MCF 10A (cell line): ENCODE data around the gene NFIL3. TPM values are rescaled to one million over a fixed set of nuclear protein-coding genes. Genes with fewer than 3 reads are reported as not detected.

Experiments
- BruUV-seq: library from RNA; stranded (reverse); fragments of 400-500 nt; replicated peaks from 2 replicates; lab custom pipeline; 2021; lab: Mats Ljungman, UMichigan
- CTCF ChIA-PET: fragments of 300-600 bp; sonication (Branson Sonifier 250); formaldehyde crosslinking; extraction: SDS; loops from one replicate; lab custom pipeline; 2021; ENCODE audit warnings: antibody characterized with exemption, inconsistent platforms; lab: Yijun Ruan, JAX
- POLR2A ChIA-PET: fragments of 300-600, 350-650 bp; sonication (Branson Sonifier 250); formaldehyde crosslinking; extraction: SDS; loops from one replicate; lab custom pipeline; 2020; ENCODE audit warnings: antibody characterized with exemption, inconsistent platforms; lab: Yijun Ruan, JAX
- DNase-seq: peaks from one replicate; pipeline ENCODE4 v3.0.0-alpha.2; 2018; ENCODE audit not compliant: unreplicated experiment
- H3K27ac Mint-ChIP-seq: one replicate; pipeline ENCODE4 v1.8.0; 2022; ENCODE audit warnings: mild to moderate bottlenecking, low read depth, mixed read lengths; ENCODE audit not compliant: unreplicated experiment
- H3K27me3 Mint-ChIP-seq: one replicate; pipeline ENCODE4 v1.8.0; 2022; ENCODE audit warnings: mixed read lengths; ENCODE audit not compliant: insufficient read depth, unreplicated experiment
- H3K36me3 Mint-ChIP-seq: one replicate; pipeline ENCODE4 v1.8.0; 2022; ENCODE audit warnings: mild to moderate bottlenecking, moderate library complexity, mixed read lengths; ENCODE audit not compliant: insufficient read depth, unreplicated experiment
- H3K4me1 Mint-ChIP-seq: one replicate; pipeline ENCODE4 v1.8.0; 2022; ENCODE audit warnings: mixed read lengths; ENCODE audit not compliant: insufficient read depth, unreplicated experiment
- H3K4me3 Mint-ChIP-seq: one replicate; pipeline ENCODE4 v1.8.0; 2022; ENCODE audit warnings: mild to moderate bottlenecking, moderate library complexity, mixed read lengths; ENCODE audit not compliant: unreplicated experiment
- H3K9me3 Mint-ChIP-seq: one replicate; pipeline ENCODE4 v1.8.0; 2022; ENCODE audit warnings: mixed read lengths; ENCODE audit not compliant: unreplicated experiment
- CTCF ChIP-seq: fragments of 200-600 bp; IDR thresholded peaks from one replicate; pipeline ENCODE4 v1.8.0; 2022; ENCODE audit warnings: antibody characterized with exemption, mild to moderate bottlenecking; ENCODE audit not compliant: unreplicated experiment
- intact Hi-C: fragments of 100-400 bp; cut with micrococcal nuclease; formaldehyde crosslinking; loops from 2 replicates; pipeline ENCODE4 v1.14.1; 2022
- total RNA-seq: library from RNA; stranded (reverse); gene quantifications from 2 replicates; pipeline ENCODE4 v1.2.3, GENCODE V29; 2022

NFIL3 gene
- total RNA-seq, 1 experiment from 2014 or later: 76.8 TPM

GRCh38 chr9:91429501-91429900 is 5.9 kb upstream of the NFIL3 start:
- H3K4me3 Mint-ChIP-seq: no peak overlapping the region
- no peak for TF ChIP-seq CTCF
- no peaks in the 10 kb centered on the region for H3K36me3 Mint-ChIP-seq
- peaks cover 45% of the 10 kb centered on the region for H3K4me1 Mint-ChIP-seq
- DNase-seq: no peak
- BruUV-seq: no TSS peak
- ChIA-PET POLR2A (interaction anchor here (0.6 to 5.4 kb wide), 15 partner anchors 8 to 514 kb away, joined by 3 to 40 read pairs (median 6); no protein-coding TSS in a partner anchor), CTCF (interaction anchor here (0.7 to 2.4 kb wide), 7 partner anchors 207 to 572 kb away, joined by 3 to 15 read pairs (median 5); no protein-coding TSS in a partner anchor)
- H3K9me3 Mint-ChIP-seq: no peaks in the 10 kb centered on the region
- no peaks in the 10 kb centered on the region for H3K27me3 Mint-ChIP-seq
- H3K27ac Mint-ChIP-seq: peak overlapping the region; percentile 7
- intact Hi-C loops: loop anchor here (10.0 kb wide), 1 partner anchor 155 kb away; no protein-coding TSS in a partner anchor

GRCh38 chr9:91428927-91429351 is 5.3 kb upstream of the NFIL3 start:
- H3K27ac Mint-ChIP-seq: peak overlapping the region; percentile 7
- TF ChIP-seq CTCF: no peak
- H3K4me3 Mint-ChIP-seq: peak overlapping the region; percentile 2
- no peaks in the 10 kb centered on the region for H3K36me3 Mint-ChIP-seq
- DNase-seq: peak; percentile 87
- H3K4me1 Mint-ChIP-seq: peaks cover 46% of the 10 kb centered on the region
- ChIA-PET POLR2A (interaction anchor here (0.6 to 5.4 kb wide), 19 partner anchors 9 to 513 kb away, joined by 3 to 40 read pairs (median 5); no protein-coding TSS in a partner anchor), CTCF (interaction anchor here (0.5 to 2.4 kb wide), 12 partner anchors 9 to 706 kb away, joined by 3 to 15 read pairs (median 4); no protein-coding TSS in a partner anchor)
- no peaks in the 10 kb centered on the region for H3K9me3 Mint-ChIP-seq
- intact Hi-C loops: loop anchor here (10.0 kb wide), 1 partner anchor 154 kb away; no protein-coding TSS in a partner anchor
- no TSS peak for BruUV-seq
- H3K27me3 Mint-ChIP-seq: no peaks in the 10 kb centered on the region

GRCh38 chr9:91428436-91428835 is 4.8 kb upstream of the NFIL3 start:
- Mint-ChIP-seq H3K27me3 (no peaks in the 10 kb centered on the region), H3K4me1 (peaks cover 46% of the 10 kb centered on the region), H3K27ac (peak overlapping the region; percentile 7), H3K4me3 (peak overlapping the region; percentile 2), H3K36me3 (no peaks in the 10 kb centered on the region), H3K9me3 (no peaks in the 10 kb centered on the region)
- intact Hi-C loops: loop anchor here (10.0 kb wide), 1 partner anchor 154 kb away; no protein-coding TSS in a partner anchor
- ChIA-PET CTCF (interaction anchor here (0.5 to 2.4 kb wide), 16 partner anchors 9 to 1828 kb away, joined by 3 to 15 read pairs (median 4); no protein-coding TSS in a partner anchor), POLR2A (interaction anchor here (0.6 to 5.4 kb wide), 19 partner anchors 8 to 686 kb away, joined by 3 to 40 read pairs (median 5); no protein-coding TSS in a partner anchor)
- TF ChIP-seq CTCF: no peak
- DNase-seq: peak; percentile 33
- BruUV-seq: no TSS peak

GRCh38 chr9:91427873-91428272 is 4.2 kb upstream of the NFIL3 start:
- no peaks in the 10 kb centered on the region for H3K27me3 Mint-ChIP-seq
- DNase-seq: peak; percentile 93
- ChIA-PET CTCF (interaction anchor here (0.7 to 3.4 kb wide), 10 partner anchors 8 to 1827 kb away, joined by 3 to 16 read pairs (median 4); no protein-coding TSS in a partner anchor), POLR2A (interaction anchor here (0.6 to 5.4 kb wide), 16 partner anchors 8 to 687 kb away, joined by 3 to 40 read pairs (median 4); no protein-coding TSS in a partner anchor)
- peaks cover 5% of the 10 kb centered on the region for H3K36me3 Mint-ChIP-seq
- peak overlapping the region; percentile 2 for H3K4me3 Mint-ChIP-seq
- peak overlapping the region; percentile 7 for H3K27ac Mint-ChIP-seq
- H3K4me1 Mint-ChIP-seq: peaks cover 46% of the 10 kb centered on the region
- intact Hi-C loops: loop anchor here (10.0 kb wide), 1 partner anchor 153 kb away; no protein-coding TSS in a partner anchor
- no peak for TF ChIP-seq CTCF
- BruUV-seq: no TSS peak
- H3K9me3 Mint-ChIP-seq: no peaks in the 10 kb centered on the region
